Inflammatory macrophage treated with lipopolysaccharide for 1 hour (primary cell): Measurements from ENCODE around the gene MYDGF.
"Not testable (repeated sequence)": the region's sequence is repeated elsewhere in the genome, so short reads cannot be mapped to it uniquely, and the experiment has no call there.

ENCODE experiments used
- DNase-seq, 2 donors: peaks; one replicate each; pipeline ENCODE4 v3.0.0-alpha.2; 2020 to 2022

Gene MYDGF

GRCh38 chr19:4699826-4700692, 29.9 kb upstream of the MYDGF start:
- no peak for DNase-seq

GRCh38 chr19:4697304-4697703, 27.2 kb upstream of the MYDGF start:
- DNase-seq = no peak

GRCh38 chr19:4695224-4695731, 25.1 kb upstream of the MYDGF start:
- DNase-seq = no peak

- DNase-seq = no peak
Observed at GRCh38 chr19:4694211-4694987, 24.3 kb upstream of the MYDGF start.

- no peak for DNase-seq
Observed at GRCh38 chr19:4693471-4694121, 23.5 kb upstream of the MYDGF start.

GRCh38 chr19:4693078-4693350, 22.9 kb upstream of the MYDGF start:
- no peak for DNase-seq

GRCh38 chr19:4692251-4693077, 22.3 kb upstream of the MYDGF start:
- no peak for DNase-seq

GRCh38 chr19:4691373-4691772, 21.2 kb upstream of the MYDGF start:
- DNase-seq = peak; percentile 97 to 98

GRCh38 chr19:4690361-4690760, 20.2 kb upstream of the MYDGF start:
- DNase-seq = peak; percentile 33 to 62

GRCh38 chr19:4689403-4689802, 19.3 kb upstream of the MYDGF start:
- no peak for DNase-seq

GRCh38 chr19:4688587-4688986, 18.4 kb upstream of the MYDGF start:
- no peak for DNase-seq

GRCh38 chr19:4687396-4687795, 17.3 kb upstream of the MYDGF start:
- DNase-seq = no peak

- no peak for DNase-seq
Observed at GRCh38 chr19:4686700-4687099, 16.6 kb upstream of the MYDGF start.

- DNase-seq = no peak
Observed at GRCh38 chr19:4684312-4685095, 14.4 kb upstream of the MYDGF start.

GRCh38 chr19:4682417-4683200, 12.5 kb upstream of the MYDGF start:
- DNase-seq = no peak

GRCh38 chr19:4680021-4680420, 9.9 kb upstream of the MYDGF start:
- DNase-seq = not testable (repeated sequence)

GRCh38 chr19:4678881-4679790, 9.0 kb upstream of the MYDGF start:
- no peak for DNase-seq

GRCh38 chr19:4676955-4677731, 7.0 kb upstream of the MYDGF start:
- DNase-seq = peak in 1 of 2 donors; percentile 43

- no peak for DNase-seq
Observed at GRCh38 chr19:4675346-4675745, 5.2 kb upstream of the MYDGF start.
